PC-3 (cell line): ENCODE results near the gene GALR2. TPM values are rescaled to one million over a fixed set of nuclear protein-coding genes. Genes with fewer than 3 reads are reported as not detected.

ENCODE experiments used
- ATAC-seq: fragments of 200-7000 bp; cut with Tn5 transposase; 2 replicates; pipeline ENCODE4 v1.9.1; 2020; ENCODE audit warnings: mild to moderate bottlenecking, moderate library complexity
- BruUV-seq: library from RNA; stranded (reverse); fragments of 400-500 nt; replicated peaks from 2 replicates; lab custom pipeline; 2021; lab: Mats Ljungman, UMichigan
- CTCF ChIA-PET: fragments of 300-600 bp; sonication (Branson Sonifier 250); formaldehyde crosslinking; loops from one replicate; lab custom pipeline; 2022; ENCODE audit warnings: antibody characterized with exemption; lab: Charles Lee
- POLR2A ChIA-PET: fragments of 300-600 bp; sonication (Branson Sonifier 250); formaldehyde crosslinking; loops from one replicate; lab custom pipeline; 2022; ENCODE audit warnings: antibody characterized with exemption; ENCODE audit not compliant: unreplicated experiment; lab: Charles Lee
- DNase-seq: peaks from one replicate; pipeline ENCODE4 v3.0.0-alpha.2; 2015
- H2AFZ ChIP-seq: fragments of 300-600 bp; sonication (generic); 2 replicates; pipeline ENCODE4 v1.6.0; 2016; ENCODE audit warnings: antibody characterized with exemption, low read length
- H3F3A ChIP-seq: fragments of 300-600 bp; sonication (generic); one replicate; pipeline ENCODE4 v1.6.0; 2017; ENCODE audit warnings: antibody characterized with exemption, low read length, control low read depth, mild to moderate bottlenecking; ENCODE audit not compliant: unreplicated experiment
- H3K27ac ChIP-seq: fragments of 300-600 bp; sonication (generic); 2 replicates; pipeline ENCODE4 v1.5.1; 2016; ENCODE audit warnings: mild to moderate bottlenecking, low read length
- H3K27me3 ChIP-seq: fragments of 300-600 bp; sonication (generic); 2 replicates; pipeline ENCODE4 v1.6.1; 2016; ENCODE audit warnings: low read length, mixed read lengths
- H3K36me3 ChIP-seq: fragments of 300-600 bp; sonication (generic); 2 replicates; pipeline ENCODE4 v1.6.1; 2016; ENCODE audit warnings: low read depth, mixed run types, low read length, mixed read lengths
- H3K4me1 ChIP-seq: fragments of 300-600 bp; sonication (generic); 2 replicates; pipeline ENCODE4 v1.5.1; 2016; ENCODE audit warnings: low read length; ENCODE audit not compliant: insufficient read depth
- H3K4me2 ChIP-seq: fragments of 300-600 bp; sonication (generic); 2 replicates; pipeline ENCODE4 v1.6.0; 2016; ENCODE audit warnings: low read length
- H3K4me3 ChIP-seq: fragments of 300-600 bp; sonication (generic); 2 replicates; pipeline ENCODE4 v1.5.1; 2016; ENCODE audit warnings: mild to moderate bottlenecking, low read length, mixed read lengths
- H3K79me2 ChIP-seq: fragments of 300-600 bp; sonication (generic); 2 replicates; pipeline ENCODE4 v1.6.1; 2017; ENCODE audit warnings: low read length, mixed read lengths
- H3K9ac ChIP-seq: fragments of 300-600 bp; sonication (generic); 2 replicates; pipeline ENCODE4 v1.6.0; 2016; ENCODE audit warnings: mild to moderate bottlenecking, low read length
- H3K9me2 ChIP-seq: fragments of 300-600 bp; sonication (generic); replicated peaks from 2 replicates; pipeline ENCODE4 v1.6.1; 2016; ENCODE audit warnings: mixed run types, low read length, mixed read lengths
- H3K9me3 ChIP-seq: fragments of 300-600 bp; sonication (generic); 2 replicates; pipeline ENCODE4 v1.6.1; 2016; ENCODE audit warnings: low read length, mixed read lengths
- H4K20me1 ChIP-seq: fragments of 300-600 bp; sonication (generic); 2 replicates; pipeline ENCODE4 v1.6.1; 2016; ENCODE audit warnings: low read length, mixed read lengths
- EZH2 ChIP-seq: fragments of 300-600 bp; sonication (generic); IDR thresholded peaks from one replicate; pipeline ENCODE4 v1.6.1; 2017; ENCODE audit warnings: antibody characterized with exemption, mild to moderate bottlenecking, low read length; ENCODE audit not compliant: unreplicated experiment
- EZH2phosphoT487 ChIP-seq: fragments of 300-600 bp; sonication (generic); IDR thresholded peaks from 2 replicates; pipeline ENCODE4 v1.6.1; 2018; ENCODE audit warnings: mild to moderate bottlenecking, antibody characterized with exemption, low read length, borderline replicate concordance
- intact Hi-C: fragments of 100-400 bp; cut with micrococcal nuclease; formaldehyde crosslinking; loops from 2 replicates; pipeline ENCODE4 v1.9.0; 2023
- total RNA-seq: library from RNA; depleted of rRNA; stranded (reverse); fragments of >200 nt; gene quantifications from 2 replicates; pipeline ENCODE4 v1.2.3, GENCODE V29; 2014
- TF ChIP-seq, protein P1 (sequence below): fragments of 300-600 bp; sonication (generic); conservative IDR thresholded peaks from 2 replicates; pipeline ENCODE4 v1.5.1; 2017; ENCODE audit warnings: antibody characterized with exemption, low read depth, mild to moderate bottlenecking, low read length

The GALR2 gene
- total RNA-seq, 1 experiment from 2014 or later, result 0.69 TPM

DNA sequence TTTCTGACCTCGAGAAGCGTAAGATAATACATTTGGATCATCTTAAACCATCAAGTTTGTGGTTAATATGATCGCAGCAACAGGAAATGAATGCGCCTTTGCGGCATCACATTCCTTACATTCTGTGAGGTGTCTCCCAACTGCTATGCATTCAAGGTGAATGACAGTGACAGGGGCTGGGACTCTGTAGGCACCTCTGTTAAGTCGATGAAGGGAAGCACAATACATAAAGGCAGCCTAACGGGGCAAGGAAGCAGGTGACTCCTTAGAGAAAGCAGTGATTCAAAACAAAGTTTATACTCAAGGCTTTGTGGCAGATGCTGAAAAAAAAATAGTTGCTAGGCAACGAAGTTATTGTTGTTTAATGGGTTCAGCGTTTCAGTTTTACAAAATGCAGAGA is 25.9 kb upstream of the GALR2 start:
- peaks cover under 1% of the 10 kb centered on the region for H3F3A ChIP-seq
- TF ChIP-seq, protein P1, sequence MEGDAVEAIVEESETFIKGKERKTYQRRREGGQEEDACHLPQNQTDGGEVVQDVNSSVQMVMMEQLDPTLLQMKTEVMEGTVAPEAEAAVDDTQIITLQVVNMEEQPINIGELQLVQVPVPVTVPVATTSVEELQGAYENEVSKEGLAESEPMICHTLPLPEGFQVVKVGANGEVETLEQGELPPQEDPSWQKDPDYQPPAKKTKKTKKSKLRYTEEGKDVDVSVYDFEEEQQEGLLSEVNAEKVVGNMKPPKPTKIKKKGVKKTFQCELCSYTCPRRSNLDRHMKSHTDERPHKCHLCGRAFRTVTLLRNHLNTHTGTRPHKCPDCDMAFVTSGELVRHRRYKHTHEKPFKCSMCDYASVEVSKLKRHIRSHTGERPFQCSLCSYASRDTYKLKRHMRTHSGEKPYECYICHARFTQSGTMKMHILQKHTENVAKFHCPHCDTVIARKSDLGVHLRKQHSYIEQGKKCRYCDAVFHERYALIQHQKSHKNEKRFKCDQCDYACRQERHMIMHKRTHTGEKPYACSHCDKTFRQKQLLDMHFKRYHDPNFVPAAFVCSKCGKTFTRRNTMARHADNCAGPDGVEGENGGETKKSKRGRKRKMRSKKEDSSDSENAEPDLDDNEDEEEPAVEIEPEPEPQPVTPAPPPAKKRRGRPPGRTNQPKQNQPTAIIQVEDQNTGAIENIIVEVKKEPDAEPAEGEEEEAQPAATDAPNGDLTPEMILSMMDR, result no peak
- TF ChIP-seq EZH2phosphoT487 (no peak), EZH2 (no peak)
- peaks cover 18% of the 10 kb centered on the region for H3K79me2 ChIP-seq
- intact Hi-C loops, result no loop called here
- no TSS peak for BruUV-seq
- no peaks in the 10 kb centered on the region for H3K27me3 ChIP-seq
- no peak overlapping the region for H3K27ac ChIP-seq
- ChIA-PET CTCF (no interaction called here), POLR2A (no interaction called here)
- H3K4me2 ChIP-seq, result no peak overlapping the region
- peaks cover 77% of the 10 kb centered on the region for H3K36me3 ChIP-seq
- no peak overlapping the region for H3K9ac ChIP-seq
- H3K4me3 ChIP-seq, result no peak overlapping the region
- no peaks in the 10 kb centered on the region for H3K9me3 ChIP-seq
- H3K9me2 ChIP-seq, result no peaks in the 10 kb centered on the region
- H3K4me1 ChIP-seq, result peaks cover 25% of the 10 kb centered on the region
- H2AFZ ChIP-seq, result no peak overlapping the region
- ATAC-seq (peak; percentile 23), DNase-seq (peak; percentile 41)
- H4K20me1 ChIP-seq, result no peaks in the 10 kb centered on the region

GRCh38 chr17:76049239-76049638 is 25.3 kb upstream of the GALR2 start:
- H3F3A ChIP-seq, result peaks cover 4% of the 10 kb centered on the region
- no peak overlapping the region for H3K9ac ChIP-seq
- no peaks in the 10 kb centered on the region for H3K9me2 ChIP-seq
- H3K27ac ChIP-seq, result no peak overlapping the region
- no peaks in the 10 kb centered on the region for H3K27me3 ChIP-seq
- no peak overlapping the region for H3K4me3 ChIP-seq
- no peak overlapping the region for H2AFZ ChIP-seq
- ATAC-seq, result no peak
- POLR2A ChIA-PET, result interaction anchor here (0.6 kb wide), 1 partner anchor 46 kb away, joined by 4 read pairs; no protein-coding TSS in a partner anchor
- H4K20me1 ChIP-seq, result no peaks in the 10 kb centered on the region
- CTCF ChIA-PET, result no interaction called here
- no TSS peak for BruUV-seq
- peaks cover 21% of the 10 kb centered on the region for H3K79me2 ChIP-seq
- peaks cover 76% of the 10 kb centered on the region for H3K36me3 ChIP-seq
- no peaks in the 10 kb centered on the region for H3K9me3 ChIP-seq
- intact Hi-C loops, result no loop called here
- TF ChIP-seq, protein P1, result no peak
- no peak for TF ChIP-seq EZH2phosphoT487
- no peak for TF ChIP-seq EZH2
- DNase-seq, result no peak
- H3K4me2 ChIP-seq, result no peak overlapping the region
- H3K4me1 ChIP-seq, result peaks cover 29% of the 10 kb centered on the region

- Histone ChIP-seq H3K4me2 (no peak overlapping the region), H3F3A (peaks cover 4% of the 10 kb centered on the region), H2AFZ (no peak overlapping the region), H4K20me1 (no peaks in the 10 kb centered on the region), H3K79me2 (peaks cover 21% of the 10 kb centered on the region), H3K4me3 (no peak overlapping the region), H3K9me2 (no peaks in the 10 kb centered on the region), H3K4me1 (peaks cover 36% of the 10 kb centered on the region), H3K36me3 (peaks cover 72% of the 10 kb centered on the region), H3K9me3 (no peaks in the 10 kb centered on the region), H3K27ac (peak overlapping the region; percentile 63; the same call in 1 of the 2 replicates), H3K9ac (no peak overlapping the region), H3K27me3 (no peaks in the 10 kb centered on the region)
- ChIA-PET POLR2A (no interaction called here), CTCF (no interaction called here)
- BruUV-seq, result no TSS peak
- no peak for ATAC-seq
- no peak for TF ChIP-seq EZH2
- intact Hi-C loops, result no loop called here
- DNase-seq, result no peak
Measured at GRCh38 chr17:76049836-76050537, 24.6 kb upstream of the GALR2 start.
